HG03342 (cell line): ENCODE results near the gene LRRC4C.
"Not testable (repeated sequence)": the region's sequence is repeated elsewhere in the genome, so short reads cannot be mapped to it uniquely, and the experiment has no call there.

Experiments used
- ATAC-seq: cut with Tn5 transposase; IDR thresholded peaks from one replicate; pipeline ENCODE4 v1.9.1; 2021; ENCODE audit warnings: mild to moderate bottlenecking, moderate library complexity; ENCODE audit not compliant: unreplicated experiment

Gene LRRC4C

DNA sequence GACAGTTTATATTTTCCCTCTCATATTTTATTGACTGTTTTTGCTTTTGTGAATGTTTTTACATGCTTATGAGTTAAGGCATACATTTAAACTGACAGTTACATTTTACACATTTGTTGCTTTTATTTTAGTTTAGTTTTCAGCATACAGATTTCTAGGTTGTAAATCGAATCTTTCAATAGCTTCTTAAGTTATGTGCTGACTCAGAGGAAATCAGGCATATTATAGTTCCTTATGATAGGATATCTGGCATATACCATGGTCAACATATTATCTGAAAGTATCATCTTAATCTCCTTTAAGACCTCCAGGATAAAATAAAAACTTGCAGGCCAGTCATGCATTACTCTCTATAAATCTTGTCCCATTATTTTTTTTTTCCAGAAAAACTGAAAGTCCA lies 916.6 kb downstream of the LRRC4C start:
- ATAC-seq: no peak

DNA sequence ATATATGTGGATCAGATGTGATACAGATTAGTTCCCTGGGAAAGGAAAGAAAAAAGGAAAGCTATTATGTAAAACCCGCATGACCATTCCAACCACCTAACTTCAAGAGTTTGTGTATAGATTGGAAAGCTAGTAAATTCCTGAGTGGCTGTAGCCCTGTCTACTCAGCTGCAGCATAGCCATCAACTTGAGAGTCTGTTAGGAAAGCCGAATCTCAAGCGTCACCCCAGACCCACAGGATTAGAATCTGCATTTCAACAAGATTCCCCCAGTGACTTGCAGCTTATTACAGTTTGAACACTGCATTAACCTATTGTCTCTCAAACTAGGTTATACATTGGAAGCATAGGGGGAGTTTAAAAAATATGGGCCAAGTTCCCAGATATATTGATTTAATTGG lies 921.7 kb downstream of the LRRC4C start:
- ATAC-seq: no peak

DNA sequence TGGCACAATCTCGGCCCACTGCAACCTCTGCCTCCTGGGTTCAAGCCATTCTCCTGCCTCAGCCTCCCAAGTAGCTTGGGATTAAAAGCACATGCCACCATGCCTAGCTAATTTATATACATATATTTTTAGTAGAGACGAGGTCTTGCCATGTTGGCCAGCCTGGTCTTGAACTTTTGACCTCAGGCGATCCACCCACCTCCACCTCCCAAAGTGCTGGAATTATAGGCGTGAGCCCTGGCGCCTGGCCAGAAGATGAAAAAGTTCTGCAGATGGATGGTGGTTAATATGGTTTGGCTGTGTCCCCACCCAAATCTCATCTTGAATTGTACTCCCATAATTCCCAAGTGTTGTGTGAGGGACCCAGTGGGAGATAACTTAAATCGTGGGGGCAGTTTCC lies 937.4 kb downstream of the LRRC4C start:
- ATAC-seq: not testable (repeated sequence)

- ATAC-seq: no peak
Measured at GRCh38 chr11:40517122-40517521, 942.3 kb downstream of the LRRC4C start.

DNA sequence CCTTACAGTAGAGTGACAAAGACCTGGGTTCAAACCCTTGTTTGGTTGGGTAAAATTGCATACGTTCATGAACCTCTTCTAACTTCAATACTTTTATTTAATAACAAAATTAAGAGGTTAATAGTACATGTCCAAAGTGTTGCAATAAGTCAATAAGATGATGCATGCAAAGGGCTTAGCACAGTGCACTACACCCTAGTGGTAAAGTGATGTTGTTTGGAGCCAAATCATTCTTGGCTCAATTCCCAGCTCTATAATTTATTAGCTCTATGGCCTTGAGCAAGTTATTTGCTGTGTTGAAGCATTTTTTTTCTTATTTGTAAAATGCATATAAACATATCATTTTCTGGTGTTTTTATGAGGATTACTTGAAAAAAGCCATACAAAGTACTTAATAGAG lies 945.3 kb downstream of the LRRC4C start:
- ATAC-seq: no peak

DNA sequence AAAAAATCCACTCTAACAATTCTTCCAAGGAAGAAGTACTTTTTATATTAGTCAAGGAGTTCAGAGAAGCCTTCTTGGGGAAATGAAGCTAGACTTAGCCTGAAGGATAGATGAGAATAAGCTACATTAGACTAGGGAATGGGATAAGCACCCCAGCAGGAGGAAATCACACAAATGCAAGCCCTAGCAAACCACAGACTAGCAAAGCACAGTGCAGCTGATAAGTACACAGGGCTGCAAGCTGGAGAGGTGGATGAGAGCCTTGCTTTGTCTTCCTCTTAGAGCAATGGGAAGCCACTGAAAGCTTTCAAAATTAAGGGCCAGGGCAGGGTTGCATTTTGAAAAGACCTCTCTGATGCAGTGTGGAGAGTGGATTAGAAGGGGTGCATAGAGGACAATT lies 946.2 kb downstream of the LRRC4C start:
- no peak for ATAC-seq

- no peak for ATAC-seq
Measured at GRCh38 chr11:40508303-40508702, 951.1 kb downstream of the LRRC4C start.

GRCh38 chr11:40506226-40506625 lies 953.2 kb downstream of the LRRC4C start:
- no peak for ATAC-seq

DNA sequence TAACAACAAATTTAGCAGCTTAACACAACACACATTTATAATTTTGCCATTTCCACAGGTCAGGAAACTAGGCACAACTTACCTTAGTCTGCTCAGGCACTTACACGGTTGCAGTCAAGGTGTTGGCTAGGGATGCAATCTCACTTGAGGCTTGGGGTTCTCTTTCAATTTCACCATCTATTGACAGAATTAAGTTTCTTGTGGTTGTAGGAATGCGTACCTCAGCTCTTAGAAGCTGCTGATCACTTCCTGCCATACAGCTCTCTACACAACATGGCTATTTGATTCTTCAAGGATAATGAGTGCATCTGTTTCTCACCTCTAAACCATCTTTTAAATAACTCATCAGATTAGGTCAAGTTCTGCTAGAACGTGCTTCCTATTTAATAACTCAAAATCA lies 968.1 kb downstream of the LRRC4C start:
- no peak for ATAC-seq

DNA sequence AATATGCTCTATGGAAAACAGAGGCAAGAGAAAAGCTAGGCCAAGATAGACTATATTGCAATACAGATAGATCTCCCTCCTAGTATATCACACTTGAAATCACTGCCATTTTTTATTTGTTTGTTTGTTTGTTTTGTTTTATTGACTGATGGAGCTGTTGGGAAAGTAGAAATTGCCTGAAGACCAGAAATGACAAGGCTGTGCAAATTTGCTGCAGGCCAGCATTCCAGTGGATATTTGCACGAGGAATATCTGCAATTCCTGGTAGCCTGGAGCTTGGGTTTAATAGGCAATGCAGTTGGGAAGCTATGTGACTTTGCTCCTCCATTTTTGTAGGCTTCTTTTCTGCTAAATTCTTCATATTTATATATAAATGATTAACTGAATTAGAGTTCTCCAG lies 991.7 kb downstream of the LRRC4C start:
- ATAC-seq: no peak

DNA sequence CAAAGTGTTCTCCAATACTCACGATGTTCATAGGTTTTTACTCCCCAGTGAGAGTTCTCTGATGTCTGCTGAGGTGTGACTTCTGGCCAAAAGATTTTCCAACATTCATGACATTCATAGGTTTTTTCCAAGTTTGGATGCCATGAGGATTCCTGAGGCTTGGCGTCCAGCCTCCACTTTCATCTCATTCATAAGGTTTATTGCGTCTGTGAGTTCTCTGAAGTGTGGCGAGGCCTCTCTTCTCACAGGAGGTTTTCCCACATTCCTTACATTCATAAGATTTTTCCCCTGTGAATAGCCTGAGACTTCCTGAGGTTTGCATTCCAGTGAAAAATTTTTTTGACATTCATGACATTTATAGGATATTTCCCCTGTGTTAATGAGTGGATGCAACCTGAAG lies 1014.1 kb downstream of the LRRC4C start:
- ATAC-seq: no peak

- no peak for ATAC-seq
Measured at GRCh38 chr11:40444151-40444550, 1015.3 kb downstream of the LRRC4C start.

DNA sequence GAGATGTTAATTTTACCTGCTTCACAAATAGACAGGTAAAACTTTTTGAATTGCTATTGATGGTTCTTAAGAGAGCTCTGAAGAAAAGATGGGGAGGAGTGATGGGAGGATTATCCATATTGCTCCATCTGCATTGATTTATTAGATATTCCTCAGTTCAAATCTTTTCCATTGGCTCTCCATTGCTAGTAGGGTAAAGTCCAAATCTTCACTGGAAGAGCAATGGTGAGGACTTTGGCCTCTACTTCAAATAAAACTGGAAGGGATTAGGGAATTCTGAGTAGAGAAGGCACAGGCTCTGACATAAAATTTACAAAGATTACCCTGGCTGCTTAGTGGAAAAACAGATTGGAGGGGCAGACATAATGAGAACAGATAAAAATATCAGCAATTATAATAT lies 1024.1 kb downstream of the LRRC4C start:
- no peak for ATAC-seq

GRCh38 chr11:40434926-40435325 lies 1024.5 kb downstream of the LRRC4C start:
- no peak for ATAC-seq

- no peak for ATAC-seq
Measured at GRCh38 chr11:40432358-40432757, 1027.1 kb downstream of the LRRC4C start.

DNA sequence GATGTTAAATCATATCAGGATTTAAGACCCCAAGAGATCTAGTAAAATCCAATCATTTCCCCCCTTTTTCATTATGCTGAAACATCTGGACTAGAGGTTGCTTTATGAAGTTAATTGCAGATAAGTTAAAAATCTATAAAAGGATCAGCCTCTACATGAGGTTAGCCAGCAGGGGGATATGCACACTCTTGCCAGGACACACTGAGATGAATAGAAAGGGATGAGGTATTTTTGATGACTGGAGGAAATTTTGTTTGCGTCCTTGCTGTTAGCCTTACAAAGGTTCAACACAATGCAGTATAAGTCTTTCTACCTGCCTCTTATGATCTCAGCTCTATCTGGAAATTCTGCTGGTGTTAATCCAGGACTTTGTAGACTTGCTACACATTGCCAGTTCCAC lies 1034.3 kb downstream of the LRRC4C start:
- ATAC-seq: no peak

GRCh38 chr11:40421208-40421981 lies 1038.1 kb downstream of the LRRC4C start:
- no peak for ATAC-seq

DNA sequence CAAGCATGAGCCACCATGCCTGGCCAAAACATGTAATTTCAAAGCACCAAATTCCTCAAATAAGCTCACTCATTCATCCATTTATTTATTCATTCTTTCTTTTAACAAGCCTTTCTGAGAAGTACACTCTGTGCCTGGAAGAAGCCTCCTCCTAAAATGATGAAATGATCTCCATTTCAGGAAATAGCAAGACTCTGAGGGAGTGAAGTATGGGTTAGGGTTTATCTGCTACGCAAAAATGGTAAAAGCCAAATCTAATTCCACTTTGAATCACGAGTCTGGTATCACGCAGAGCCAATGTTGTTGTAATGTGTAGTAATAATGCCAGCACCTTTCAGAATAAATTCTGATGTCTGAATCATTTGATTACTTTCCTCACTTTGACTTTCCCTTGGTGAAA lies 1041.8 kb downstream of the LRRC4C start:
- no peak for ATAC-seq

GRCh38 chr11:40407355-40407754 lies 1052.1 kb downstream of the LRRC4C start:
- ATAC-seq: no peak

DNA sequence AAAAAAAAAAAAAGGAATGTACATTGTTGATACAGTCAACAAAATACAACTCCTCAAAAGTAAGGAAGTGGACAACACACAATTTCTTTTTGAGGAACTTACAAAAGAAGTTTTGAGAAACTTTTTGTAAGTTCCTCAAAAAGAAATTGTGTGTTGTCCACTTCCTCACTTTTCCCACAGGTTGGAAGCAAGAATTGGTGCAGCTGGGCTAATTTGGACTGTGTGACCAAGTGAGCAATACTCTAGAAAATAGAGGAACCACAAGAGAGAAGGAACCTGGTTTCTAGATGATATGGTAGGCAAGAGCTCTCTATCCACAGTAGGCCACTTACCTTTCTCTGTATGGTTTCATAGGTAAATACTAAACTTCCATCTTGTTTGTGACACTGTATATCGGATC lies 1053.8 kb downstream of the LRRC4C start:
- no peak for ATAC-seq

DNA sequence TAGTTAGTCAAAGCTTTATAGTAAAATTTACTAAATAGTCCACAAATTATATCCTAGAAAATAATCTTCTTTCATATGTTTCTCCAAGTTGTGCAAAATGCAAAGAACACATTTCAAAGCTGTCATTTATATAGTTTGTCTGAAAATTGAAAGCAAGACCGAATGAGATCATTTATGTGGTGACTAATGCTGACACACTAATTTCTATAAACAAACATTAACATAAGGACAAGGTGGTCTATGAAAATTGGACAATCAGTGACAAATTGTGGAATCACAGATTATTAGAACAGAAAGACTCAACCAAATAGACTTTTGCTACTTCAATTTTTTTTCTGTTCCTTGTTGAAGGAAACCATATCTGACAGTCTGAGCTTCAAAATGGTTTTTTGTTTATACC lies 1056.1 kb downstream of the LRRC4C start:
- no peak for ATAC-seq

DNA sequence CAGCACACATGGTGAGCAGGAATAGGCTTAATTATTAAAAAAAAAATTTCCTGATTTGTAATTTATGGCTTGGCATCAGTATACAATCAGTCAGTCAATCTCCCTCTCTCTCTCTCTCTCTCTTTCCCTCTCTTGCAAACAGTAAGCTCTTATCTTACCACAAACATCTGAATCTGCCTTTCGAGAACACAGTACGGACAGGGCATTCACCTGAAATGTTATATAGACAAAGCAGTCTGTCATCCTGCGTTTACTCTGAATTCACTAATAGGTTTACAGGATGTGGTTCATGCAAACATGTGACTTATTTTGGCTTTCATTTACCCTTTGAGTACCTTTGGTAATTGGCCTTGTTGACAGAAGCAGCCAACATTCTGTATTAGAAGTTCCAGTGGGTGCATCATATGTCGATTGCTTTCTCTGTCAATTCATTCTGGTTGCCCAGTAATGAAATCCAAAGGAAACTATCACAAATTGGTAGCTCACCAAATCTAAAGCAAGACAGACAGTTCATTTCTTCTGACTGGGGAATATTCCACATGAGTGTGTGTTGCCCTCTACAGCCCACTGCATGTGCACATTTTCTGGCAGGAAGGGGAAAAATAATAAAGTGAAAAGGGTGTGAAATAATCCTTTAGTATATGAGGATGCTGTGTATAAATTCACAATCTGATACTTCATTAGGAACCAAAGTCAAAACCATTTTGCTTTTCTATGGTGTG lies 1058.2 kb downstream of the LRRC4C start:
- ATAC-seq: no peak

DNA sequence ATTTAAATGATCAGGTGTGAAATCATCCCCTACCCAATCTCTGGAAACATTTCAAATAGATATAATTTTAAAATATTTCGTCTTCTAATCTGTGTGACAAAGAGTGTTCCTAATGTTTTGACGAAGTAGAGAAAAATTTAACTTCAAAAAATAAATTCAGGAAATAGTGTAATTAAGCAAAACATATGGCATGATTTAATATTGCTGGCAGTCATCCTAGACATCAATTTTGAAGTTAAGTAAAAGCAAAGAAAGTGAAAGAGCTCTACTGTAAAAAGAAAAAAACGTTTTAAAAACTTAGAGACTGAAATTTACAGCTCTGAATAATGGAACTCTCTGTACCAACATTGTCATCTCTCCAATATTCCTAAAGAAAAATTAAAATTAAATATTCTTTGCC lies 1062.3 kb downstream of the LRRC4C start:
- no peak for ATAC-seq
